Endodermal cell (in vitro differentiated cells): ENCODE data around the gene MICU1. TPM values are rescaled to one million over a fixed set of nuclear protein-coding genes. Genes with fewer than 3 reads are reported as not detected.

ENCODE experiments used
- DNase-seq: peaks from one replicate; pipeline ENCODE4 v3.0.0-alpha.2; 2017
- H3K27ac ChIP-seq: 2 replicates; pipeline ENCODE4 v1.5.1; 2013; ENCODE audit warnings: mild to moderate bottlenecking, low read depth, low read length, moderate library complexity
- H3K27me3 ChIP-seq: 2 replicates; pipeline ENCODE4 v1.6.1; 2013; ENCODE audit warnings: mild to moderate bottlenecking, low read length, moderate library complexity; ENCODE audit not compliant: insufficient read depth, control insufficient read depth, poor library complexity, severe bottlenecking
- H3K36me3 ChIP-seq: 2 replicates; pipeline ENCODE4 v1.7.0; 2013; ENCODE audit warnings: mild to moderate bottlenecking, low read length, moderate library complexity; ENCODE audit not compliant: control insufficient read depth, insufficient read depth
- H3K4me1 ChIP-seq: one replicate; pipeline ENCODE4 v1.7.0; 2013; ENCODE audit warnings: low read length; ENCODE audit not compliant: control insufficient read depth, insufficient read depth
- H3K4me3 ChIP-seq: 2 replicates; pipeline ENCODE4 v1.5.1; 2013; ENCODE audit warnings: mild to moderate bottlenecking, low read length, moderate library complexity
- H3K9ac ChIP-seq: 2 replicates; pipeline ENCODE4 v1.6.1; 2013; ENCODE audit warnings: mild to moderate bottlenecking, low read length, moderate library complexity; ENCODE audit not compliant: poor library complexity, severe bottlenecking; ENCODE audit errors: extremely low read depth
- H3K9me3 ChIP-seq: 2 replicates; pipeline ENCODE4 v1.6.1; 2013; ENCODE audit warnings: mild to moderate bottlenecking, low read length, moderate library complexity; ENCODE audit not compliant: control insufficient read depth
- H3K27ac Mint-ChIP-seq: 2 replicates; pipeline ENCODE4 v1.8.0; 2020; ENCODE audit warnings: mixed read lengths
- H3K27me3 Mint-ChIP-seq: 2 replicates; pipeline ENCODE4 v1.8.0; 2021; ENCODE audit warnings: mild to moderate bottlenecking, mixed read lengths; ENCODE audit not compliant: insufficient read depth
- H3K36me3 Mint-ChIP-seq: 2 replicates; pipeline ENCODE4 v1.8.0; 2020; ENCODE audit warnings: low read depth, mixed read lengths
- H3K4me1 Mint-ChIP-seq: 2 replicates; pipeline ENCODE4 v1.8.0; 2020; ENCODE audit warnings: mixed read lengths
- H3K4me3 Mint-ChIP-seq: 2 replicates; pipeline ENCODE4 v1.8.0; 2020; ENCODE audit warnings: mild to moderate bottlenecking, moderate library complexity, mixed read lengths
- H3K9me3 Mint-ChIP-seq: 2 replicates; pipeline ENCODE4 v1.8.0; 2020; ENCODE audit warnings: mild to moderate bottlenecking, mixed read lengths
- WGBS, 2 experiments: methylation state at CpG; one replicate each; pipeline versions ENCODE4 v1.1.5 to v1.1.7; 2013; ENCODE audit warnings: missing lambda C conversion rate in 2 of 2, mixed read lengths in 1 of 2; ENCODE audit not compliant: insufficient coverage in 1 of 2, insufficient read length in 1 of 2; 5-methylcytosine and 5-hydroxymethylcytosine counted together
- total RNA-seq, 2 donors: library from RNA; stranded (reverse); fragmentation: NEBNext Ultra II Directional in 1 of 2; extraction: Animal tissue kit (Norgen Biotek cat#: 25700) in 1 of 2; gene quantifications; 2 replicates in 1 of 2; 3 replicates in 1 of 2; pipeline ENCODE4 v1.2.1, GENCODE V29; 2021
- TF ChIP-seq, protein P1 (sequence below): fragments of 200-600 bp; sonication (generic); conservative IDR thresholded peaks from 2 replicates; pipeline ENCODE4 v1.5.0; 2021; ENCODE audit warnings: antibody characterized with exemption, mild to moderate bottlenecking

The MICU1 gene
- total RNA-seq, 2 donors from 2014 or later: 41.9 to 54.9 TPM

DNA sequence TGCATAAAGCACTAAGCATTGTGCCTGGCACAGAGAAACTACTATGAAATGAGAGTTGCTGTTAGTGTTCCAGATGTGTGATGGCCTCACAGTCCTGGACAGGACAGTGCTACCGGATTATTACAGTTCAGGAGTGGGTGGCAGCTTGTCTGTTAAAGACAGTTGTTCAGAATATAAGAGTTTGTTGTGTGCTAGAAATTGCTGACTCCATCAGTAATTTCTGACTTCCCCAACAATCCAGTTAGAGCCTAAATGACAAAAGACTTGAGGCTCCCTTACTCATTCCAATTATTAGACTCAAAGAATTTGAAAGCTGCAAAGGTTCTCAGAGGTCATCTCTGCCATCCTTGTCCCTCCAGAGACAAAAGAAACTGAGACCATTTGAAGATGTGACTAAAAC lies 236.9 kb downstream of the MICU1 start:
- Mint-ChIP-seq H3K4me3 (no peak overlapping the region), H3K36me3 (no peaks in the 10 kb centered on the region), H3K4me1 (peaks cover 6% of the 10 kb centered on the region), H3K27ac (no peak overlapping the region), H3K27me3 (no peaks in the 10 kb centered on the region), H3K9me3 (no peaks in the 10 kb centered on the region)
- peaks cover 5% of the 10 kb centered on the region for H3K36me3 ChIP-seq
- H3K9ac ChIP-seq: no peak overlapping the region
- no peak overlapping the region for H3K27ac ChIP-seq
- H3K4me1 ChIP-seq: no peaks in the 10 kb centered on the region
- H3K9me3 ChIP-seq: no peaks in the 10 kb centered on the region
- 100% methylated on average over 1 of the region's 1 CpG for WGBS, 2 experiments
- H3K27me3 ChIP-seq: no peaks in the 10 kb centered on the region
- H3K4me3 ChIP-seq: no peak overlapping the region
- TF ChIP-seq, protein P1, sequence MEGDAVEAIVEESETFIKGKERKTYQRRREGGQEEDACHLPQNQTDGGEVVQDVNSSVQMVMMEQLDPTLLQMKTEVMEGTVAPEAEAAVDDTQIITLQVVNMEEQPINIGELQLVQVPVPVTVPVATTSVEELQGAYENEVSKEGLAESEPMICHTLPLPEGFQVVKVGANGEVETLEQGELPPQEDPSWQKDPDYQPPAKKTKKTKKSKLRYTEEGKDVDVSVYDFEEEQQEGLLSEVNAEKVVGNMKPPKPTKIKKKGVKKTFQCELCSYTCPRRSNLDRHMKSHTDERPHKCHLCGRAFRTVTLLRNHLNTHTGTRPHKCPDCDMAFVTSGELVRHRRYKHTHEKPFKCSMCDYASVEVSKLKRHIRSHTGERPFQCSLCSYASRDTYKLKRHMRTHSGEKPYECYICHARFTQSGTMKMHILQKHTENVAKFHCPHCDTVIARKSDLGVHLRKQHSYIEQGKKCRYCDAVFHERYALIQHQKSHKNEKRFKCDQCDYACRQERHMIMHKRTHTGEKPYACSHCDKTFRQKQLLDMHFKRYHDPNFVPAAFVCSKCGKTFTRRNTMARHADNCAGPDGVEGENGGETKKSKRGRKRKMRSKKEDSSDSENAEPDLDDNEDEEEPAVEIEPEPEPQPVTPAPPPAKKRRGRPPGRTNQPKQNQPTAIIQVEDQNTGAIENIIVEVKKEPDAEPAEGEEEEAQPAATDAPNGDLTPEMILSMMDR: no peak
- DNase-seq: no peak

DNA sequence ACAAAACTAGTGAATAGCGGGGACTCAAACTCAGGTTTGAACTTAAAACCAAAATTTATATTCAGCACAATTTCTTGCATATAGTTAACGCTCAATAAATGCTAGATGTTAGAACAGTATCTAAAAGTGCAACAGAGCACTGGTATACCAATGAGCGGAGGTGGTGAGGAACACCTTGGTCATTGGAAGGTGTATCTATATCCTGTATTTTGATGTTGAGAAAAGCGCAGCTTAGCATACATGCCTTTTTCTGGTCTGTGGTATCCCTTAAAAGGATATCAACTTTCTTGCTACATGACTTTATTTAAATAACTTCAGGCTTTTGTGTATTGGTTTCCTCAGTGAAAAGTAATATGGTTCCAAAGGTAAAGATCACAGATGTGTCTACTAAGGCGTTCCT lies 237.8 kb downstream of the MICU1 start:
- Mint-ChIP-seq H3K36me3 (no peaks in the 10 kb centered on the region), H3K4me3 (no peak overlapping the region), H3K27me3 (no peaks in the 10 kb centered on the region), H3K27ac (no peak overlapping the region), H3K9me3 (no peaks in the 10 kb centered on the region), H3K4me1 (peaks cover 6% of the 10 kb centered on the region)
- peaks cover 5% of the 10 kb centered on the region for H3K36me3 ChIP-seq
- H3K4me1 ChIP-seq: no peaks in the 10 kb centered on the region
- no peak overlapping the region for H3K9ac ChIP-seq
- DNase-seq: no peak
- H3K4me3 ChIP-seq: no peak overlapping the region
- TF ChIP-seq, protein P1: no peak
- H3K27ac ChIP-seq: no peak overlapping the region
- H3K9me3 ChIP-seq: no peaks in the 10 kb centered on the region
- WGBS, 2 experiments: 94 to 100% methylated on average over 4 to 5 of the region's 5 CpGs
- no peaks in the 10 kb centered on the region for H3K27me3 ChIP-seq

DNA sequence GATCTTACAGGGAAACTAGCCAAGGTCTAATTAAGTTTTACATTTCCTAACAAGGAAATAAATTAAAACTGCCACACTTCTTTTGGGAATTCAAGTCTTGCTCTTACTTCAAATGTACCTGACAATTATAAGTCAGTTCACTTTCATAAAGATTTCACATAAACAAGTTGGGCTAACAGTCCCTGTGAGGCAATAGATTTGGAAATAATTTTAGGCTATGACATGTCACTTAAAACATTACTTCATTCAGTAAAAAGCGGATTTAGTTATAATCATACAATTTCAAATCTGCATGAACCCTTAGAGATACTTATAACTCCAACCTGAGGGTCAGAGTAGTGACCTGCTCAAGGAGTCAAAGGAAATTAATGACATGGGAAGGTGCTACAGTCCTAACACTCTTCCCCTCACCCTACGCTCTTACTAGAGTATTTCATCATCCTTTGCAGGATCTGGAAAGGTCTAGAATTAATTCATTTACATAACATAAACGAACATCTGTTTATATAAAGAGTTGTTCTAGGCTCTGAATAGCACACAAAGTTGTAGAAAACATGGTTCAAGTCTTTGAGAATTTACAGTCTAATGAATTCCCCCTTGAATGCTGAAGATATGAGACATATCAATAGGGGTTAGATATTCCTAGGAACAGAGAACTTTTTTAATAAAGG lies 238.8 kb downstream of the MICU1 start:
- H3K4me1 ChIP-seq: no peaks in the 10 kb centered on the region
- TF ChIP-seq, protein P1: no peak
- Mint-ChIP-seq H3K9me3 (no peaks in the 10 kb centered on the region), H3K4me1 (peaks cover 6% of the 10 kb centered on the region), H3K27ac (no peak overlapping the region), H3K36me3 (no peaks in the 10 kb centered on the region), H3K4me3 (no peak overlapping the region), H3K27me3 (no peaks in the 10 kb centered on the region)
- DNase-seq: no peak
- peaks cover 5% of the 10 kb centered on the region for H3K36me3 ChIP-seq
- no peak overlapping the region for H3K27ac ChIP-seq
- no peak overlapping the region for H3K4me3 ChIP-seq
- no peaks in the 10 kb centered on the region for H3K9me3 ChIP-seq
- H3K27me3 ChIP-seq: no peaks in the 10 kb centered on the region
- no peak overlapping the region for H3K9ac ChIP-seq
- 84 to 100% methylated on average over 1 to 2 of the region's 3 CpGs for WGBS, 2 experiments
